Body of pancreas (tissue), 4 donors: ENCODE results near the gene APCDD1. TPM values are rescaled to one million over a fixed set of nuclear protein-coding genes. Genes with fewer than 3 reads are reported as not detected.

Experiments used
- ATAC-seq: fragments of 150-250 bp; one replicate; pipeline ENCODE4 v1.9.1; 2016
- DNase-seq, 4 donors: peaks; one replicate each; pipeline ENCODE4 v3.0.0-alpha.2; 2019
- H3K27ac ChIP-seq, 4 donors: fragments of 200-600 bp; sonication (generic); 1 replicate in 3 of 4; 2 replicates in 1 of 4; pipeline versions ENCODE4 v1.5.1 to v1.6.1; 2016 to 2019; ENCODE audit warnings: mild to moderate bottlenecking in 1 of 4, mixed read lengths in 1 of 4, moderate library complexity in 1 of 4
- H3K27me3 ChIP-seq, 2 donors: fragments of 200-600 bp; sonication (generic); one replicate each; pipeline ENCODE4 v1.6.0; 2016; ENCODE audit warnings: mild to moderate bottlenecking in 1 of 2
- H3K36me3 ChIP-seq, 2 donors: fragments of 200-600 bp; sonication (generic); replicated peaks in 1 of 2; 2 replicates each; pipeline ENCODE4 v1.5.1; 2016; ENCODE audit warnings: low read depth in 2 of 2; ENCODE audit not compliant: insufficient read depth in 1 of 2
- H3K4me1 ChIP-seq: fragments of 200-600 bp; sonication (generic); one replicate; pipeline ENCODE4 v1.6.0; 2016
- H3K4me3 ChIP-seq, 2 donors: fragments of 200-600 bp; sonication (generic); 1 replicate in 1 of 2; 2 replicates in 1 of 2; pipeline ENCODE4 v1.5.1; 2016 to 2019
- H3K9me3 ChIP-seq, 3 donors: fragments of 200-600 bp; sonication (generic); 1 replicate in 2 of 3; 2 replicates in 1 of 3; pipeline ENCODE4 v1.5.1; 2016
- POLR2A ChIP-seq, 3 donors: fragments of 450-650 bp; IDR thresholded peaks; one replicate each; pipeline ENCODE4 v1.6.1; 2016; ENCODE audit warnings: antibody characterized with exemption in 3 of 3, mild to moderate bottlenecking in 2 of 3
- WGBS, 2 donors: methylation state at CpG; one replicate each; pipeline ENCODE4 v1.1.5; 2017; 5-methylcytosine and 5-hydroxymethylcytosine counted together
- intact Hi-C: fragments of 100-400 bp; cut with DNase I; formaldehyde crosslinking; loops from one replicate; pipeline ENCODE4 v1.15.1; 2023
- total RNA-seq, 2 donors: library from RNA; depleted of rRNA; stranded (reverse); fragments of >200 nt; gene quantifications; one replicate each; pipeline ENCODE4 v1.1.0, GENCODE V29; 2016
- TF ChIP-seq, protein P1 (sequence below), 7 experiments: fragments of 450-650 bp in 4 of 7; fragments of 200-600 bp in 3 of 7; sonication (generic) in 3 of 7; IDR thresholded peaks; one replicate each; pipeline ENCODE4 v1.5.1; 2016 to 2019; ENCODE audit warnings: antibody characterized with exemption in 7 of 7

Gene APCDD1
- total RNA-seq, 2 donors from 2014 or later: 8.6 to 31.3 TPM

DNA sequence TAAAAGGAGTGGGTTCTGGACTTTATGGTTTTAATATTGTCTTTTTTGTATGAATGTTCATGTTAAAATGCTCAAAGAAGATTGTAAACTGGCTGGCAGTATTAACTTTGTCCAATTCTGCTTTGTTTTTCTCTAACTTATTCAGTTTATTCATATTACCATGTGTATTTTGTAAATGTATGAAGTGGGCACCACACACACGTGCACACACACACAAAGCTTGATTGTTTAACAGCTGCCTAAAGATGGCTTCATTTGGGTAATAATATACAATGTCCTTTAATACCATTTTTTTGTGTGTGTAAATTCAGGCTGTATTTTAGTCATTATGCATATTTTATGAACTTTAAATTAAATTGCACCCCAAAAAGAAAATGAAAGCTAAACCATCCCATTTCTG lies 11.4 kb upstream of the APCDD1 start:
- DNase-seq (no peak), ATAC-seq (no peak)
- 91 to 94% methylated on average over 1 of the region's 1 CpG for WGBS, 2 donors
- H3K36me3 ChIP-seq: no peaks in the 10 kb centered on the region
- no peaks in the 10 kb centered on the region for H3K4me1 ChIP-seq
- no peak for TF ChIP-seq POLR2A (IDR thresholded peaks at IDR 0.05)
- TF ChIP-seq, protein P1, sequence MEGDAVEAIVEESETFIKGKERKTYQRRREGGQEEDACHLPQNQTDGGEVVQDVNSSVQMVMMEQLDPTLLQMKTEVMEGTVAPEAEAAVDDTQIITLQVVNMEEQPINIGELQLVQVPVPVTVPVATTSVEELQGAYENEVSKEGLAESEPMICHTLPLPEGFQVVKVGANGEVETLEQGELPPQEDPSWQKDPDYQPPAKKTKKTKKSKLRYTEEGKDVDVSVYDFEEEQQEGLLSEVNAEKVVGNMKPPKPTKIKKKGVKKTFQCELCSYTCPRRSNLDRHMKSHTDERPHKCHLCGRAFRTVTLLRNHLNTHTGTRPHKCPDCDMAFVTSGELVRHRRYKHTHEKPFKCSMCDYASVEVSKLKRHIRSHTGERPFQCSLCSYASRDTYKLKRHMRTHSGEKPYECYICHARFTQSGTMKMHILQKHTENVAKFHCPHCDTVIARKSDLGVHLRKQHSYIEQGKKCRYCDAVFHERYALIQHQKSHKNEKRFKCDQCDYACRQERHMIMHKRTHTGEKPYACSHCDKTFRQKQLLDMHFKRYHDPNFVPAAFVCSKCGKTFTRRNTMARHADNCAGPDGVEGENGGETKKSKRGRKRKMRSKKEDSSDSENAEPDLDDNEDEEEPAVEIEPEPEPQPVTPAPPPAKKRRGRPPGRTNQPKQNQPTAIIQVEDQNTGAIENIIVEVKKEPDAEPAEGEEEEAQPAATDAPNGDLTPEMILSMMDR (IDR thresholded peaks at IDR 0.05): no peak
- H3K9me3 ChIP-seq: no peaks in the 10 kb centered on the region
- intact Hi-C loops: no loop called here
- no peak overlapping the region for H3K4me3 ChIP-seq
- H3K27me3 ChIP-seq: no peaks in the 10 kb centered on the region
- H3K27ac ChIP-seq: no peak overlapping the region

- Histone ChIP-seq H3K4me1 (no peaks in the 10 kb centered on the region), H3K36me3 (no peaks in the 10 kb centered on the region), H3K27me3 (no peaks in the 10 kb centered on the region), H3K9me3 (no peaks in the 10 kb centered on the region), H3K4me3 (no peak overlapping the region), H3K27ac (no peak overlapping the region)
- intact Hi-C loops: no loop called here
- DNase-seq: no peak
- TF ChIP-seq, protein P1 (IDR thresholded peaks at IDR 0.05): no peak
- no peak for TF ChIP-seq POLR2A (IDR thresholded peaks at IDR 0.05)
- WGBS, 2 donors: 27 to 29% methylated on average over 9 of the region's 9 CpGs
- no peak for ATAC-seq
Measured at GRCh38 chr18:10444314-10445006, 10.0 kb upstream of the APCDD1 start.

GRCh38 chr18:10449396-10449795 lies 5.0 kb upstream of the APCDD1 start:
- 39 to 59% methylated on average over 2 of the region's 2 CpGs for WGBS, 2 donors
- H3K9me3 ChIP-seq: no peaks in the 10 kb centered on the region
- H3K4me1 ChIP-seq: peaks cover 5% of the 10 kb centered on the region
- H3K36me3 ChIP-seq: no peaks in the 10 kb centered on the region
- no peak for TF ChIP-seq POLR2A (IDR thresholded peaks at IDR 0.05)
- TF ChIP-seq, protein P1 (IDR thresholded peaks at IDR 0.05): no peak
- no peak overlapping the region for H3K27ac ChIP-seq
- DNase-seq (no peak), ATAC-seq (no peak)
- intact Hi-C loops: no loop called here
- no peak overlapping the region for H3K4me3 ChIP-seq
- no peaks in the 10 kb centered on the region for H3K27me3 ChIP-seq

DNA sequence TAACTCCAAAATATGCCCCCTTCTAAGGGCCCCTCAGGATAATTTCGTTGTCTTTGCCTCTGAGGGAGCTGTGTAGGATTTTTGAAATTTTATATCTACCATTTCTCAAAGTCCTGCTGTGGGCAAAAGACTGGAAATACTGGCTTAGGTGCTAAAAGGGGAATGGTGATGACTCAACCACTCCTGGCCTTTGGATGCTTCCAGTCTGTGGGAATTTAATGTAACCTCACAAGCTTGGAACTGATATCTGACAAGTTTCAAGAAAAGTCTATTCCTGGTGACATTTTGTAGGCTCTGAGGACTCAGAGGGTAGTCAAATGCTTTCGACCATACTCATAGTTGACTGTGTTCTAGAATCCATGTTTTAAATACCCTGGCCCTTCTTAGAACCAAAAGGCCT lies 3.4 kb upstream of the APCDD1 start:
- ATAC-seq (no peak), DNase-seq (no peak)
- Histone ChIP-seq H3K27ac (no peak overlapping the region), H3K36me3 (no peaks in the 10 kb centered on the region), H3K4me1 (peaks cover 17% of the 10 kb centered on the region), H3K4me3 (no peak overlapping the region), H3K27me3 (no peaks in the 10 kb centered on the region), H3K9me3 (no peaks in the 10 kb centered on the region)
- 80 to 86% methylated on average over 2 of the region's 2 CpGs for WGBS, 2 donors
- TF ChIP-seq, protein P1 (IDR thresholded peaks at IDR 0.05): no peak
- no peak for TF ChIP-seq POLR2A (IDR thresholded peaks at IDR 0.05)
- intact Hi-C loops: no loop called here

GRCh38 chr18:10453261-10453805 lies 1.1 kb upstream of the APCDD1 start:
- peaks cover 29% of the 10 kb centered on the region for H3K4me1 ChIP-seq
- no peaks in the 10 kb centered on the region for H3K36me3 ChIP-seq
- WGBS, 2 donors: 38 to 46% methylated on average over 11 of the region's 11 CpGs
- peak overlapping the region; percentile 59 to 81 (median 70) for H3K27ac ChIP-seq
- DNase-seq: peak in 1 of 4 donors; percentile 15
- H3K9me3 ChIP-seq: no peaks in the 10 kb centered on the region
- TF ChIP-seq, protein P1 (IDR thresholded peaks at IDR 0.05): no peak
- no peak for TF ChIP-seq POLR2A (IDR thresholded peaks at IDR 0.05)
- H3K4me3 ChIP-seq: no peak overlapping the region
- intact Hi-C loops: no loop called here
- H3K27me3 ChIP-seq: no peaks in the 10 kb centered on the region
- no peak for ATAC-seq
